Left ventricle myocardium inferior (tissue), 1 donor: ENCODE results near the gene PLD6. TPM values are rescaled to one million over a fixed set of nuclear protein-coding genes. Genes with fewer than 3 reads are reported as not detected.

ENCODE experiments used
- DNase-seq: peaks from one replicate; pipeline ENCODE4 v3.0.0-alpha.2; 2020
- H3K27ac ChIP-seq: fragments of 200-600 bp; replicated peaks from 2 replicates; pipeline ENCODE4 v1.8.0; 2021
- H3K27me3 ChIP-seq: fragments of 200-600 bp; 2 replicates; pipeline ENCODE4 v1.8.0; 2021; ENCODE audit warnings: low read depth
- H3K36me3 ChIP-seq: fragments of 200-600 bp; 2 replicates; pipeline ENCODE4 v1.8.0; 2021
- H3K4me1 ChIP-seq: fragments of 200-600 bp; 2 replicates; pipeline ENCODE4 v1.8.0; 2021
- H3K4me3 ChIP-seq: fragments of 200-600 bp; 2 replicates; pipeline ENCODE4 v1.8.0; 2021; ENCODE audit warnings: mild to moderate bottlenecking, moderate library complexity
- H3K9me3 ChIP-seq: fragments of 200-600 bp; replicated peaks from 2 replicates; pipeline ENCODE4 v1.8.0; 2021
- CTCF ChIP-seq: fragments of 200-600 bp; IDR thresholded peaks from 2 replicates; pipeline ENCODE4 v1.8.0; 2021; ENCODE audit warnings: antibody characterized with exemption, mild to moderate bottlenecking, borderline replicate concordance
- intact Hi-C: fragments of 100-400 bp; cut with micrococcal nuclease; formaldehyde crosslinking; loops from one replicate; pipeline ENCODE4 v1.11.0; 2022
- total RNA-seq: library from RNA; stranded (reverse); fragmentation: NEBNext Ultra II Directional; extraction: Animal tissue kit (Norgen Biotek cat#: 25700); gene quantifications from one replicate; pipeline ENCODE4 v1.2.1, GENCODE V29; 2021
- donor health status: DM: no; HTN: yes; CAD: no; lungs with severe emphysema.

The PLD6 gene
- total RNA-seq, 1 donor from 2014 or later = 7.3 TPM

GRCh38 chr17:17156511-17156910, 49.6 kb downstream of the PLD6 start:
- no peak for DNase-seq
- Histone ChIP-seq H3K4me3 (no peak overlapping the region), H3K27me3 (no peaks in the 10 kb centered on the region), H3K4me1 (peaks cover 42% of the 10 kb centered on the region), H3K27ac (no peak overlapping the region), H3K36me3 (peaks cover 91% of the 10 kb centered on the region), H3K9me3 (no peaks in the 10 kb centered on the region)
- TF ChIP-seq CTCF = no peak
- intact Hi-C loops = no loop called here

- no peak overlapping the region for H3K27ac ChIP-seq
- intact Hi-C loops = no loop called here
Measured at GRCh38 chr17:17156107-17156506, 50.0 kb downstream of the PLD6 start.

GRCh38 chr17:17155568-17155967, 50.6 kb downstream of the PLD6 start:
- intact Hi-C loops = no loop called here
- no peak overlapping the region for H3K27ac ChIP-seq

More at GRCh38 chr17:17156107-17156506, 50.0 kb downstream of the PLD6 start:
- DNase-seq = no peak
- no peaks in the 10 kb centered on the region for H3K27me3 ChIP-seq
- no peak overlapping the region for H3K4me3 ChIP-seq
- peaks cover 42% of the 10 kb centered on the region for H3K4me1 ChIP-seq
- H3K9me3 ChIP-seq = no peaks in the 10 kb centered on the region
- peaks cover 87% of the 10 kb centered on the region for H3K36me3 ChIP-seq
- no peak for TF ChIP-seq CTCF

GRCh38 chr17:17154981-17155380, 51.2 kb downstream of the PLD6 start:
- TF ChIP-seq CTCF = no peak

More at GRCh38 chr17:17155568-17155967, 50.6 kb downstream of the PLD6 start:
- DNase-seq = no peak
- Histone ChIP-seq H3K36me3 (peaks cover 86% of the 10 kb centered on the region), H3K27me3 (no peaks in the 10 kb centered on the region), H3K4me1 (peaks cover 42% of the 10 kb centered on the region), H3K4me3 (no peak overlapping the region), H3K9me3 (no peaks in the 10 kb centered on the region)
- TF ChIP-seq CTCF = no peak

GRCh38 chr17:17154556-17154955, 51.6 kb downstream of the PLD6 start:
- intact Hi-C loops = no loop called here
- Histone ChIP-seq H3K27ac (no peak overlapping the region), H3K36me3 (peaks cover 85% of the 10 kb centered on the region), H3K4me1 (peaks cover 43% of the 10 kb centered on the region), H3K9me3 (no peaks in the 10 kb centered on the region), H3K4me3 (no peak overlapping the region), H3K27me3 (no peaks in the 10 kb centered on the region)
- DNase-seq = no peak
- no peak for TF ChIP-seq CTCF

More at GRCh38 chr17:17154981-17155380, 51.2 kb downstream of the PLD6 start:
- Histone ChIP-seq H3K36me3 (peaks cover 86% of the 10 kb centered on the region), H3K4me3 (no peak overlapping the region), H3K27ac (no peak overlapping the region), H3K4me1 (peaks cover 43% of the 10 kb centered on the region), H3K9me3 (no peaks in the 10 kb centered on the region), H3K27me3 (no peaks in the 10 kb centered on the region)
- intact Hi-C loops = no loop called here
- DNase-seq = no peak
